H1 (cell line): ENCODE measurements around the gene IL3.

Experiments used
- CTCF ChIP-seq, 3 experiments: IDR thresholded peaks; 1 replicate in 2 of 3; 2 replicates in 1 of 3; pipeline versions ENCODE4 v1.5.1 to v1.6.1; 2011; ENCODE audit warnings: low read length in 3 of 3, mild to moderate bottlenecking in 3 of 3, inconsistent platforms in 2 of 3, low read depth in 1 of 3, moderate library complexity in 1 of 3; ENCODE audit not compliant: insufficient read depth in 1 of 3; ENCODE audit errors: control extremely low read depth in 1 of 3
- EZH2 ChIP-seq: fragments of 200-600 bp; sonication (generic); IDR thresholded peaks from 2 replicates; pipeline ENCODE4 v1.7.1; 2012; ENCODE audit warnings: low read depth, mild to moderate bottlenecking, moderate library complexity, low read length, inconsistent platforms; ENCODE audit not compliant: severe bottlenecking
- KDM1A ChIP-seq: fragments of 200-600, 300-600 bp; sonication (generic); IDR thresholded peaks from 2 replicates; pipeline ENCODE4 v1.7.1; 2016; ENCODE audit warnings: mild to moderate bottlenecking, low read length, borderline replicate concordance
- NRF1 ChIP-seq: IDR thresholded peaks from 2 replicates; pipeline ENCODE4 v1.6.1; 2011; ENCODE audit warnings: mild to moderate bottlenecking, low read depth, low read length, improper control_type of control experiment
- POLR2A ChIP-seq, 2 experiments: IDR thresholded peaks; 1 replicate in 1 of 2; 2 replicates in 1 of 2; pipeline ENCODE4 v1.6.1; 2011; ENCODE audit warnings: low read depth in 2 of 2, low read length in 2 of 2, mild to moderate bottlenecking in 2 of 2; ENCODE audit errors: control extremely low read depth in 1 of 2
- RFX5 ChIP-seq: IDR thresholded peaks from 2 replicates; pipeline ENCODE4 v1.6.1; 2011; ENCODE audit warnings: low read depth, low read length, improper control_type of control experiment, borderline replicate concordance
- TEAD4 ChIP-seq: IDR thresholded peaks from 2 replicates; pipeline ENCODE4 v1.6.1; 2012; ENCODE audit warnings: low read depth, low read length, inconsistent platforms, mixed read lengths
- ZNF274 ChIP-seq: IDR thresholded peaks from 2 replicates; pipeline ENCODE4 v1.7.0; 2012; ENCODE audit warnings: low read length, borderline replicate concordance; ENCODE audit errors: extremely low read depth
- TF ChIP-seq, protein P1 (sequence below): IDR thresholded peaks from 2 replicates; pipeline ENCODE4 v1.6.1; 2012; ENCODE audit warnings: inconsistent platforms

DNA sequence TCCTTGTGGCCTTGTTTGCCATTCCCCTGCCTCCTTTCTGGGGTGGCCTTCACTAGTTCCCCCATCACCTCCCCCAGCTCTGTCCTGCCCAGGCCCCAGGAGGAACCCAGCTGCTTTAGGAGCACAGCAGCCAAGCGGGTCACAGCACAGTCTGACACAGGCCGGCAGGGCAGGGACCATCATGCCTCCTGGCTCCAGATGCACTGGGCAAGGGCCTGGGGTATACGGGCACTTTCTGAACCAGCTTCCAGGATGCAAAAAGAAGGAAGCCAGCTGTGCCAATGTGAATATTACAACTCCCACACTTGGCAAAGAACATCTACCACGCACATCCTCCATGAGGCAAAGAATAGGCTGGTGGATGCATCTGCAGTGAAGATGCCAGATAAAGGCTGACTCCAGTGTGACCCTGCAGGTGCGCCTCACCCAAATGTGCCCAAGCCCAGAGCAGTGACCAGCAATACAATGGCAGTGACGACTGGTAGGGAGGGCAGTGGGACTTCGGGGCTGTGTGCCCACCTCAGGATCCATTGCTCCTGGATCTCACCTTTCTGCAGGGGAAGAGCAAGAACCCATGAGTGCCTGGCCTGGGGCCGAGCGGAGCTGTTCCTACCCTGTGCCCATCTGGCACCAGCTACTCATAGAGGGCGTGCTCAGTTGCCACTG is 6.3 kb upstream of the IL3 start:
- TF ChIP-seq EZH2 (no peak), CTCF (IDR thresholded peaks at IDR 0.05; ENCODE audit: control extremely low read depth in 1 of 3, insufficient read depth in 1 of 3, low read depth in 1 of 3, low read length in 3 of 3) (no peak), ZNF274 (no peak), NRF1 (no peak), TEAD4 (no peak), RFX5 (no peak), POLR2A (IDR thresholded peaks at IDR 0.05; ENCODE audit: control extremely low read depth in 1 of 2, low read depth in 2 of 2, low read length in 2 of 2) (no peak), KDM1A (no peak)
- TF ChIP-seq, protein P1, sequence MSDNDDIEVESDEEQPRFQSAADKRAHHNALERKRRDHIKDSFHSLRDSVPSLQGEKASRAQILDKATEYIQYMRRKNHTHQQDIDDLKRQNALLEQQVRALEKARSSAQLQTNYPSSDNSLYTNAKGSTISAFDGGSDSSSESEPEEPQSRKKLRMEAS: no peak
